Nephron (organoid): Measurements from ENCODE around the gene LGR6.

Experiments used
- H3K27ac Mint-ChIP-seq, 3 experiments: 2 replicates each; pipeline ENCODE4 v1.8.0; 2020; ENCODE audit warnings: mixed read lengths in 3 of 3, mild to moderate bottlenecking in 2 of 3, moderate library complexity in 1 of 3
- H3K27me3 Mint-ChIP-seq: 2 replicates; pipeline ENCODE4 v1.8.0; 2021; ENCODE audit warnings: low read depth, mild to moderate bottlenecking, moderate library complexity, mixed read lengths
- H3K36me3 Mint-ChIP-seq: 2 replicates; pipeline ENCODE4 v1.8.0; 2020; ENCODE audit warnings: low read depth, mixed read lengths
- H3K4me1 Mint-ChIP-seq: 2 replicates; pipeline ENCODE4 v1.8.0; 2020; ENCODE audit warnings: mixed read lengths
- H3K4me3 Mint-ChIP-seq, 3 experiments: 2 replicates each; pipeline ENCODE4 v1.8.0; 2020; ENCODE audit warnings: mild to moderate bottlenecking in 3 of 3, mixed read lengths in 3 of 3, moderate library complexity in 2 of 3
- H3K9me3 Mint-ChIP-seq: 2 replicates; pipeline ENCODE4 v1.8.0; 2020; ENCODE audit warnings: mixed read lengths
- CTCF ChIP-seq, 3 experiments: fragments of 200-600 bp; sonication (generic); IDR thresholded peaks; one replicate each; pipeline ENCODE4 v1.5.0; 2021; ENCODE audit warnings: antibody characterized with exemption in 3 of 3; ENCODE audit not compliant: unreplicated experiment in 3 of 3

The LGR6 gene

DNA sequence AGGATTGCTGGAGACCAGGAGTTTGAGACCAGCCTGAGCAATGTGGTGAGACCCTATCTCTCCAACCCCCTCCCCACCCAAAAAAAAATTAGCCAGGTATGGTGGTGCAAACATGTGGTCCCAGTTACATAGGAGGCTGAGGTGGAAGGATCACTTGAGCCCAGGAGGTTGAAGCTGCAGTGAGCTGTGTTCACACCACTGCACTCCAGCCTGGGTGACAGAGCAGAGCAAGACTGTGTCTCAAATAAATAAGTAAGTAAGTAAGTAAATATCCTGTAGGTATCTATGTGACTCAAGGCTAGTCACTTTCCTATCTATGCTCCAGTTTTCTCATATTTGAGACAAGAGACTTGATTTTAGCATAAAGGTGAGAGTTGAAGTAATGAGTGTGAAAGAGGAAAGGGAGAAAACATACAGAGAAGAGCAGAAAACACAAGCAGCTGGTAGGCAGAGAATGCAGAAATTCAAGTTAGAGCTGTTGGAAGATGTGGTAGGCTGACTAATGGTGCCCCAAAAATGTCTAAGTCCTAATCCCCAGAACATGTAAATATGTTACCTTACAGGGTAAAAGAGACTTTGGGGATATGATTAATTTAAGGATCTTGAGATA, 162.4 kb downstream of the LGR6 start:
- no peak for TF ChIP-seq CTCF (IDR thresholded peaks at IDR 0.05; ENCODE audit: unreplicated experiment in 3 of 3)
- no peak overlapping the region for H3K4me3 Mint-ChIP-seq
- no peak overlapping the region for H3K27ac Mint-ChIP-seq
- H3K9me3 Mint-ChIP-seq: no peaks in the 10 kb centered on the region
- H3K27me3 Mint-ChIP-seq: no peaks in the 10 kb centered on the region
- H3K4me1 Mint-ChIP-seq: peaks cover 22% of the 10 kb centered on the region
- H3K36me3 Mint-ChIP-seq: no peaks in the 10 kb centered on the region

- H3K9me3 Mint-ChIP-seq: no peaks in the 10 kb centered on the region
- peak overlapping the region in 1 of 3 experiments; percentile 50 for H3K27ac Mint-ChIP-seq
- TF ChIP-seq CTCF (IDR thresholded peaks at IDR 0.05; ENCODE audit: unreplicated experiment in 3 of 3): no peak
- no peaks in the 10 kb centered on the region for H3K27me3 Mint-ChIP-seq
- no peaks in the 10 kb centered on the region for H3K36me3 Mint-ChIP-seq
- H3K4me3 Mint-ChIP-seq: no peak overlapping the region
- H3K4me1 Mint-ChIP-seq: peaks cover 21% of the 10 kb centered on the region
These were observed 163.9 kb downstream of the LGR6 start for GRCh38 chr1:202357506-202357905.

DNA sequence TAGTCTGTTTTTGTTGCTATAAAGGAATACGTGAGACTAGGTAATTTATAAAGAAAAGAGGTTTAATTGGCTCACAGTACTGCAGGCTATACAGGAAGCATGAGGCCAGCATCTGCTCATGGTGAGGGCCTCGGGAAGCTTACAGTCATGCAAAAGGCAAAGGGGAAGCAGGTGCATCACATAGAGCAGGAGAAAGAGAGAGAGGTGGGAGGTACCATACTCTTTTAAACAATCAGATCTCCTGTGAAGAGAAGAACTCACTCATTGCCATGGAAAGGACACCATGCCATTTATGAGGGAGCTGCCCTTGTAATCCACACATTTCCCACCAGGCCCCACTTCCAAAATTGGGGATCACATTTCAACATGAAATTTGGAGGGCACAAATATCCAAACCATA, 167.6 kb downstream of the LGR6 start:
- no peaks in the 10 kb centered on the region for H3K27me3 Mint-ChIP-seq
- H3K4me1 Mint-ChIP-seq: peaks cover 13% of the 10 kb centered on the region
- no peak overlapping the region for H3K27ac Mint-ChIP-seq
- no peaks in the 10 kb centered on the region for H3K36me3 Mint-ChIP-seq
- H3K9me3 Mint-ChIP-seq: no peaks in the 10 kb centered on the region
- TF ChIP-seq CTCF (IDR thresholded peaks at IDR 0.05; ENCODE audit: unreplicated experiment in 3 of 3): no peak
- H3K4me3 Mint-ChIP-seq: no peak overlapping the region

- H3K4me3 Mint-ChIP-seq: no peak overlapping the region
- H3K36me3 Mint-ChIP-seq: no peaks in the 10 kb centered on the region
- H3K9me3 Mint-ChIP-seq: no peaks in the 10 kb centered on the region
- no peak overlapping the region for H3K27ac Mint-ChIP-seq
- peaks cover 13% of the 10 kb centered on the region for H3K4me1 Mint-ChIP-seq
- no peak for TF ChIP-seq CTCF (IDR thresholded peaks at IDR 0.05; ENCODE audit: unreplicated experiment in 3 of 3)
- no peaks in the 10 kb centered on the region for H3K27me3 Mint-ChIP-seq
These were observed 168.1 kb downstream of the LGR6 start for GRCh38 chr1:202361701-202362100.

- Mint-ChIP-seq H3K4me1 (peaks cover 13% of the 10 kb centered on the region), H3K4me3 (no peak overlapping the region), H3K27me3 (no peaks in the 10 kb centered on the region), H3K9me3 (no peaks in the 10 kb centered on the region), H3K36me3 (no peaks in the 10 kb centered on the region), H3K27ac (no peak overlapping the region)
- no peak for TF ChIP-seq CTCF (IDR thresholded peaks at IDR 0.05; ENCODE audit: unreplicated experiment in 3 of 3)
These were observed 168.6 kb downstream of the LGR6 start for GRCh38 chr1:202362212-202362611.

DNA sequence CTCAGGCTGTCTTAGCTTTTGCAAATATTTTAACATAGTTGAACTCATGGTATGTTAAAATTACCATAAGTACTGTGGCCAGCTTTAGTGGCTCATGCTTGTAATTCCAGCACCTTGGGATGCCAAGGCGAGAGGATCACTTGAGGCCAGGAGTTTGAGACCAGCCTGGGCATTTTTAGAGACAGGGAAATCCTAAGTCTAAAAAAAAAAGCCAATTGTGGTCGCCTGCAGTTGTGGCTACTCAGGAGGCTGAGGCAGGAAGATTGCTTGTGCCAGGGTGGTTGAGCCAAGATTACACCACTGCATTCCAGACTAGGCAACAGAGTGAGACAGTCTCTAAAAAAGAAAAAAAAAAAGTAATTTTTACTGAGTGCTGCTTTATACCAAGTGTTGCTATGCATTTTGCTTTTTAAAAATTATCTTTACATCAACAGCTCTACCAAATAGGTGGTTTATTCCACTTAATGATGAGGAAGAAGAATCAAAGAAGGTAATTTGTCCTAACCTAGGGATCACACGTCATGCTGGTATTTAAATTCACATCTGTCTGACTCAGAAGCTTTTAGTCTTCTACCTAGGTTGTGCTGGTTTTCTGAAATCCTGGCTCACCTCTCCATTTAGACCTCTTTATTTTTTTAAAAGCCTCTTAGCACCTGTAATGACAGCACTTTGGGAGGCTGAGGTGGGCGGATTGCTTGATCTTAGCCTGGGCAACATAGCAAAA, 171.7 kb downstream of the LGR6 start:
- Mint-ChIP-seq H3K4me1 (peaks cover 4% of the 10 kb centered on the region), H3K36me3 (no peaks in the 10 kb centered on the region), H3K9me3 (no peaks in the 10 kb centered on the region), H3K27me3 (no peaks in the 10 kb centered on the region), H3K27ac (no peak overlapping the region), H3K4me3 (no peak overlapping the region)
- no peak for TF ChIP-seq CTCF (IDR thresholded peaks at IDR 0.05; ENCODE audit: unreplicated experiment in 3 of 3)
